Right ventricle myocardium inferior (tissue), 1 donor: Measurements from ENCODE around the gene TRMT2A. TPM values are rescaled to one million over a fixed set of nuclear protein-coding genes. Genes with fewer than 3 reads are reported as not detected.

Experiments
- ATAC-seq: fragments of 200-7000 bp; cut with Tn5 transposase; one replicate; pipeline ENCODE4 v1.9.1; 2020; ENCODE audit warnings: mild to moderate bottlenecking, moderate library complexity
- DNase-seq: peaks from one replicate; pipeline ENCODE4 v3.0.0; 2021; ENCODE audit errors: missing footprints
- intact Hi-C: fragments of 100-400 bp; cut with DNase I; formaldehyde crosslinking; loops from one replicate; pipeline ENCODE4 v1.11.0; 2022
- microRNA-seq: library from miRNA; unstranded; fragments of <30 nt; microRNA quantifications from one replicate; pipeline ENCODE4 v1.2.0, GENCODE V29; 2020
- total RNA-seq: library from RNA; stranded (reverse); fragmentation: NEBNext Ultra II Directional; extraction: Animal tissue kit (Norgen Biotek cat#: 25700); gene quantifications from one replicate; pipeline ENCODE4 v1.2.1, GENCODE V29; 2021
- donor health status: DM: no; HTN: yes; CAD: no; lungs with severe emphysema.

TRMT2A gene
- total RNA-seq, 1 donor from 2014 or later, result 24.5 TPM

DNA sequence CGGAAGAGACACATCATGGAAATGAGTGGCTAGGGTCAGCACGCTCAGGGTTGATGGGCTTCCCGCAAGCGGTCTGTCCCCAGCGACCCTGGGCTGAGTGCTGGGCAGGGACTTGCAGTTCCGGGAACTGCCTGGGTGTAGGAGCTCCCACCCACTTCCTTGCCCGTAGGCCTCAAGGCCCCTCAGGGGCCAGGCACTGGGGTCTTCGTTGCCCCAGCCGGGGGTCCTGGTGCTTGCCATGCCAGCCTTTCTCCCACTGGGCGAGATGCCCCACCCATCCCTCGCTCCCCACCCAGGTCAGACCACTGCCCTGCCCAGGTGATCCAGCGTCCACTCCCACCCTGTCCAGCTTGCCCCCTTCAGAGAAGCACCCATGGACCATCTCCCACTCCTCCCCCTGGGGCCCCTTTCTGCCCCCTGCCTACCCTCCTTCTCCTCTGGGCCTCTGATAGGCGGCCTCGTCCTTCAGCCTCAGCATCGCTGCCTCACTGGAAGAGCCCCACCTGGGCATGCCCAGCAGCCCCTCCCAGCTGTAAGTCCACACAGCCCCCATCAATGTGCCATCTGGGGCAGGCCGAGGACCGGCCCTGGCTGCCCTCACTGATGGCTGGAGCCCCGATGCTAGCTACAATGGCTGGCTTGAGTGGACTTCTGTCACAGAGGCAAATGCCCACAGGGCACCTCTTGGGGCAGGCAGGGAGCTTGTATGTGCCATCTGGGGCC, 54.8 kb downstream of the TRMT2A start:
- no peak for ATAC-seq
- intact Hi-C loops, result no loop called here
- peak; percentile 41 for DNase-seq

Small RNA genes lying within 50 kb of the gene (microRNA-seq; reads per million reads assigned to microRNA genes)
- not detected for gene MIR6816

Other genes starting within 250 kb of the TRMT2A start
- gene COMT, start 175.5 kb downstream of the TRMT2A start, total RNA-seq, result 104 TPM
- gene TXNRD2, start 175.4 kb downstream of the TRMT2A start, total RNA-seq, result 40.9 TPM
- gene ARVCF, start 100.4 kb downstream of the TRMT2A start, total RNA-seq, result 30.5 TPM
- 54.6 TPM for gene TANGO2, start 96.1 kb downstream of the TRMT2A start, total RNA-seq
- 18.0 TPM for gene DGCR8, start 37.0 kb downstream of the TRMT2A start, total RNA-seq
- gene RANBP1, start 1.1 kb downstream of the TRMT2A start, total RNA-seq, result 42.7 TPM
- 44.4 TPM for gene ZDHHC8, start 14.6 kb upstream of the TRMT2A start, total RNA-seq
- gene CCDC188, start 33.8 kb upstream of the TRMT2A start, total RNA-seq, result 0.32 TPM
- gene RTN4R, start 151.1 kb upstream of the TRMT2A start, total RNA-seq, result 1.2 TPM
- 44.2 TPM for gene DGCR6L, start 202.8 kb upstream of the TRMT2A start, total RNA-seq